Stimulated activated CD4-positive, alpha-beta T cell treated with anti-CD3 and anti-CD28 coated beads, Interleukin-2, amount 100 ng/mL, for 4 hours (primary cell): Measurements from ENCODE around the gene MYO5C.
"Not testable (repeated sequence)": the region's sequence is repeated elsewhere in the genome, so short reads cannot be mapped to it uniquely, and the experiment has no call there.

Experiments
- DNase-seq: peaks from one replicate; pipeline ENCODE4 v3.0.0-alpha.2; 2020; ENCODE audit warnings: low read depth

MYO5C gene

GRCh38 chr15:52306270-52306669 is 10.7 kb upstream of the MYO5C start:
- DNase-seq: no peak

- DNase-seq: no peak
These were observed 7.6 kb upstream of the MYO5C start for GRCh38 chr15:52303093-52303772.

GRCh38 chr15:52301265-52301847 is 5.8 kb upstream of the MYO5C start:
- DNase-seq: no peak

GRCh38 chr15:52294881-52295420 is 653 bp downstream of the MYO5C start:
- no peak for DNase-seq

- no peak for DNase-seq
These were observed 2.7 kb downstream of the MYO5C start for GRCh38 chr15:52292780-52293392.

GRCh38 chr15:52291204-52291603 is 4.4 kb downstream of the MYO5C start:
- no peak for DNase-seq

- no peak for DNase-seq
These were observed 4.8 kb downstream of the MYO5C start for GRCh38 chr15:52290800-52291199.

- DNase-seq: no peak
These were observed 5.3 kb downstream of the MYO5C start for GRCh38 chr15:52290329-52290728.

GRCh38 chr15:52289629-52290081 is 5.9 kb downstream of the MYO5C start:
- no peak for DNase-seq

- DNase-seq: no peak
These were observed 6.6 kb downstream of the MYO5C start for GRCh38 chr15:52288986-52289385.

GRCh38 chr15:52288051-52288942 is 7.3 kb downstream of the MYO5C start:
- DNase-seq: no peak

GRCh38 chr15:52287114-52287513 is 8.5 kb downstream of the MYO5C start:
- DNase-seq: no peak

GRCh38 chr15:52285941-52286340 is 9.7 kb downstream of the MYO5C start:
- DNase-seq: not testable (repeated sequence)

GRCh38 chr15:52284164-52284563 is 11.4 kb downstream of the MYO5C start:
- no peak for DNase-seq

- no peak for DNase-seq
These were observed 12.3 kb downstream of the MYO5C start for GRCh38 chr15:52283281-52283680.

GRCh38 chr15:52282418-52282817 is 13.2 kb downstream of the MYO5C start:
- no peak for DNase-seq

GRCh38 chr15:52281085-52282035 is 14.2 kb downstream of the MYO5C start:
- no peak for DNase-seq

- no peak for DNase-seq
These were observed 15.1 kb downstream of the MYO5C start for GRCh38 chr15:52280326-52281084.

- no peak for DNase-seq
These were observed 16.8 kb downstream of the MYO5C start for GRCh38 chr15:52278636-52279367.

- no peak for DNase-seq
These were observed 17.5 kb downstream of the MYO5C start for GRCh38 chr15:52278135-52278534.
